Measurements from ENCODE around the gene CBX4. TPM values are rescaled to one million over a fixed set of nuclear protein-coding genes. Genes with fewer than 3 reads are reported as not detected.

Gene CBX4
- total and polyA plus RNA-seq, 4 donors = 2.5 to 13.4 (median 9.4) TPM

DNA sequence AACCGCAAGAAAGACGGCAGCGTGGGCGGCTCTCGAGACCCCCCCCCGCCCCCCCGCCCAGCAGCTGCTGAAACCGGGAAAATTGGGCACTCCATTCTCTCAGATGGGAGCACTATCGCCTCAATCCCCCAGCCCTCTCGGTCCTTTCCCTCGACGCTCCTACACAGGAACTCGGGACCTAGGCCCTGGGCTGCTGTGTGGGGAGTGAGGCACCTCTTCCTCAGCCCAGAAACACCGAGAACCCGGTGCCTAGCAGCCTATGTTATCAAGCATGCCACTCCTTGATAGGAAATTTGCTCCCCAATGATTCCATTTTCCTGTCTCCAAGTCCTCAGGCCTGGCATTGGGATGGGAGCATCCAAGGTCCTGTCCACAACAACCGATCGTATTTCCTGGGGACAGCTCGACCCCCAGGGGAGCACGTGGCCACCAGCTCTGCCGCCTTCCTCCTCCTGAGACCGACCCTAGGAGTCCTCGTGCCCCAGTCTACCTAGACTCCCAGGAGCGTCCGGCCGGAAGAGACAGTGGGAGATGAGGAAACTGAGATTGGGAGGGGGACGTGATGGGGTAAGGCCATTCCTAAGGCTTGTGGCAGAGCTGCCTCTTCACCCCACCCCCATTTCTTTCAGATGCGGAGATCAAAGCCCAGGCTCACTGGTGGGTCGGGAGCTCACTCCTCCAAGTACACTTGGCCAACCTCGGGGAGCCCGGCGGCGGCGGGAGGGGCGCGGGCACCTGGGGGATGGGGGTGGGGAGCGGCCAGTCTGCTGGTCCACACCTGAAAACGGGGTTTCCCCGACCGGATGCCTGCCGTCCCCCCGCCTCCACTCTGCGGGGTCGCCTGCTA is 24.9 kb downstream of the CBX4 start:
- intact Hi-C loops (cut with DNase I) = no loop called here
- 29 to 31% methylated on average over 40 to 43 of the region's 43 CpGs for WGBS, 2 donors
- H3K4me3 ChIP-seq (ENCODE audit: low read length in 2 of 2) = no peak overlapping the region
- ATAC-seq (ENCODE audit: low FRiP score) = no peak
- H3K27me3 ChIP-seq (ENCODE audit: control insufficient read depth in 1 of 2, insufficient read depth in 2 of 2, low read length in 1 of 2) = no peaks in the 10 kb centered on the region
- no peaks in the 10 kb centered on the region for H3K9me3 ChIP-seq (ENCODE audit: control insufficient read depth, low read length)
- H3K4me1 ChIP-seq (ENCODE audit: control insufficient read depth in 1 of 2, insufficient read depth in 2 of 2, low read length in 2 of 2) = no peaks in the 10 kb centered on the region
- no peak overlapping the region for H3K27ac ChIP-seq (ENCODE audit: low read depth in 1 of 2, low read length in 2 of 2)
- no peaks in the 10 kb centered on the region for H3K36me3 ChIP-seq (ENCODE audit: control insufficient read depth in 1 of 2, insufficient read depth in 2 of 2, low read length in 1 of 2)
- DNase-seq = no peak

DNA sequence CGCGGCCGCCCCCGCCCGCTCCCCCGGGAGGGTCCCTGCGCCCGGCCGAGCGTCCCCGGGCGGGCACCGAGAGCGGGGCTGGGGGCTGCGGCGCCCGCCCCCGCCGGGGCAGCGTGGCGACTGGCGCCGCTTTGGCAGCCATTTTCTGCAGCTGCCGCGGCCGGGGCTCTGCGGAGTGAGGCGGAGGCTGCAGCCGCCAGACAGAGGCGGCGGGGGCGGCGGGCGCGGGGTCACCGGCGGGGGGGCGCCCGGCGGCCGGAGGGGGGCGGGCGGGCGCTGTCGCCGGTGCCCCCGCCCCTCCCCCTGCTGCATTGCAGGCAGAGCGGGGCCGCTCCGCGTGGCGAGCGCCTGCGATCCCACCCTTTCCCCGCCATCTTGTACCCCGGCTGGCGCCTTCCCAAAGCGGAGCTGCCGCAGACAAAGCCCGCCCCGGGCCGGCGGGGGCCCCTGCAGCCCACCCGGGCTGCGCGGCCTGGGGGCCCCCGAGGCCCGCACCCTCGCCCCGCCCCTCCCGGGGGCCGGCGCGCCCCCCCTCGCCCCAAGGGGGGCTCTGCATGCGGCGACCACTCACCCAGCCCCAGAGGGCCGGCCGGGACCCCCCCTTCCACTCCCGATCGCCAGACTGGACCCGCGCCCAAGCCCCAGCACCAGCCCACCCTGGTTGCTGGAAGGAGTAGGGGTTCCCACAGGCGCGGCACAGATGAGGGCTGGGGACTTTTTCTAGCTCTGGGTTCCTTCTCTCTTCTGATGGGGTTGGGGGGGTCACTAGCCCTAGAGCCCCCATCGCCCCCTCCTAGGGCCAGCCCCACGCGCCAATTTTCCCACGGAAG is 25.7 kb downstream of the CBX4 start:
- Histone ChIP-seq H3K9me3 (ENCODE audit: control insufficient read depth, low read length) (no peaks in the 10 kb centered on the region), H3K36me3 (ENCODE audit: control insufficient read depth in 1 of 2, insufficient read depth in 2 of 2, low read length in 1 of 2) (no peaks in the 10 kb centered on the region), H3K27me3 (ENCODE audit: control insufficient read depth in 1 of 2, insufficient read depth in 2 of 2, low read length in 1 of 2) (no peaks in the 10 kb centered on the region), H3K4me1 (ENCODE audit: control insufficient read depth in 1 of 2, insufficient read depth in 2 of 2, low read length in 2 of 2) (no peaks in the 10 kb centered on the region), H3K4me3 (ENCODE audit: low read length in 2 of 2) (peak overlapping the region; percentile 6 to 8), H3K27ac (ENCODE audit: low read depth in 1 of 2, low read length in 2 of 2) (no peak overlapping the region)
- 3% methylated on average over 56 to 89 of the region's 89 CpGs for WGBS, 2 donors
- DNase-seq (no peak), ATAC-seq (ENCODE audit: low FRiP score) (no peak)
- intact Hi-C loops (cut with DNase I) = no loop called here

DNA sequence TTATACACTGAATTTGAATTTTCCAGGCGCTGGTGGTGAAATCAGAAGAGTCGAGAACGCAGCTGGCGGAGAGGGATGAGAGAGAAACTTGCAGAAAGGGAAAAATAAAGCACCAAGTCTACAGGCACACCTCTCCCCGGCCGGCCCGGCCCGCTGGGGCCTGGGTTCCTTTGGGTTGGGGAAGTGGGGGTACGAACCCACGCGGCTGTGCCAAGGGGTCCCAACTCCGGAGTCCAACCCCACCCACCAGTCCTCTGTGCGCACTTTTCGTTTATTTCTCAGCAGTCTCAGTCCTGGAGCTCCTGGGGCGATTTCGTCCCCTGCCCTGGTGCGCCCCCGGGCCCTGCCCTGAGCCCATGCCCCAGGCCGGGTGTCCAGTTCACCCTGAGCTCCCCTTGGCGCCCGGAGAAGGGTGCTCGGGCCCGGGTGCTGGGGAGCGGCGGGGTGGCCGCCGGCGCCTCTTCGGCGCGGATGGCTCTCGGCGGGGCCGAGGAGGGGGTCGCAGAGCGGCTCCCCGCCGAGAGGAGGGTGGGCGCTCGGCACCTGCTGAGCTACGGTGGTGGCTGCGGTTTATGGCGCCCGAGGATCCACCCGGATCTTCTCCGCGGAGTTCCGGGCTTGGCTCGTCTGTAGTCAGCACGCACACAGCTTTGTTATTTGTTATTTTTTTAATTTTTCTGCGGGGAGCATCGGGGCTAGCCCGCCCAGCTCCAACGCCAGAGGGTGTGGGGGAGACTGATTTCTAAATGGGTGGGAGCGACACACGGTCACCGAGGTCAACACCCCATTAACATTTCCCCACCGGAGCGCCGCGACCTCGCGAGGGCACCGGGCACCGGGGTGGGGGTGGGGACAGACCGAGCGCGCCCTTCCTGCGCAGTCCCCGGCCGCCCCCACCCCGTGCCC is 26.6 kb downstream of the CBX4 start:
- Histone ChIP-seq H3K4me1 (ENCODE audit: control insufficient read depth in 1 of 2, insufficient read depth in 2 of 2, low read length in 2 of 2) (no peaks in the 10 kb centered on the region), H3K27ac (ENCODE audit: low read depth in 1 of 2, low read length in 2 of 2) (no peak overlapping the region), H3K4me3 (ENCODE audit: low read length in 2 of 2) (peak overlapping the region; percentile 6 to 8), H3K27me3 (ENCODE audit: control insufficient read depth in 1 of 2, insufficient read depth in 2 of 2, low read length in 1 of 2) (no peaks in the 10 kb centered on the region), H3K9me3 (ENCODE audit: control insufficient read depth, low read length) (no peaks in the 10 kb centered on the region), H3K36me3 (ENCODE audit: control insufficient read depth in 1 of 2, insufficient read depth in 2 of 2, low read length in 1 of 2) (no peaks in the 10 kb centered on the region)
- intact Hi-C loops (cut with DNase I) = no loop called here
- 7% methylated on average over 66 to 72 of the region's 72 CpGs for whole genome bisulfite sequencing, 2 donors
- DNase-seq (no peak), ATAC-seq (ENCODE audit: low FRiP score) (no peak)

DNA sequence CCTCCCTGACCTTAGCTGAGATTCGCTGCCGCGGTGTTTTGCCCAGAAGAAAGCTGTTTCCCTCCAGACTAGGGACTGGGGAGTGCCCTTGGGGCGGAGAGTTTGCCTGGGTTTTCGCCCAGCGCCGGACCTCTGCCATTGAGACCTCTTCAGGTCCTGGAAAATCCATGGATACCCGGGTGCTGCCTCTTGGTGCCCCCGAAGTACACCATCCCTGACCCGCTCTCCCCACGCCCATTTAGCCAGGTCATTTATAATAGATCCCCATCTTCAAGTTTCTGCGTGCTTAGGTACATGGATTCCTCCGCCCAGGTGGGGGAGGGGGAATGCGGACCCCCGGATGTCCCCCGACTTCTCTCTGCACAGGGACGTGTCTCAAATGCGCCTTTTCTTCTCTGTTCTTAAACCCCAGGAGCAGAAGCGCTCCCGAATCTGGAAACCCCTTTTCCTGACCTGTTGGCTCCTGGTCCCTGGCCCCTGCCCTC is 27.3 kb downstream of the CBX4 start:
- no peak for ATAC-seq (ENCODE audit: low FRiP score)
- Histone ChIP-seq H3K4me3 (ENCODE audit: low read length in 2 of 2) (no peak overlapping the region), H3K27ac (ENCODE audit: low read depth in 1 of 2, low read length in 2 of 2) (no peak overlapping the region), H3K36me3 (ENCODE audit: control insufficient read depth in 1 of 2, insufficient read depth in 2 of 2, low read length in 1 of 2) (no peaks in the 10 kb centered on the region), H3K27me3 (ENCODE audit: control insufficient read depth in 1 of 2, insufficient read depth in 2 of 2, low read length in 1 of 2) (no peaks in the 10 kb centered on the region), H3K9me3 (ENCODE audit: control insufficient read depth, low read length) (no peaks in the 10 kb centered on the region), H3K4me1 (ENCODE audit: control insufficient read depth in 1 of 2, insufficient read depth in 2 of 2, low read length in 2 of 2) (no peaks in the 10 kb centered on the region)
- WGBS, 2 donors = 13 to 15% methylated on average over 20 of the region's 20 CpGs
- no peak for DNase-seq
- intact Hi-C loops (cut with DNase I) = no loop called here

DNA sequence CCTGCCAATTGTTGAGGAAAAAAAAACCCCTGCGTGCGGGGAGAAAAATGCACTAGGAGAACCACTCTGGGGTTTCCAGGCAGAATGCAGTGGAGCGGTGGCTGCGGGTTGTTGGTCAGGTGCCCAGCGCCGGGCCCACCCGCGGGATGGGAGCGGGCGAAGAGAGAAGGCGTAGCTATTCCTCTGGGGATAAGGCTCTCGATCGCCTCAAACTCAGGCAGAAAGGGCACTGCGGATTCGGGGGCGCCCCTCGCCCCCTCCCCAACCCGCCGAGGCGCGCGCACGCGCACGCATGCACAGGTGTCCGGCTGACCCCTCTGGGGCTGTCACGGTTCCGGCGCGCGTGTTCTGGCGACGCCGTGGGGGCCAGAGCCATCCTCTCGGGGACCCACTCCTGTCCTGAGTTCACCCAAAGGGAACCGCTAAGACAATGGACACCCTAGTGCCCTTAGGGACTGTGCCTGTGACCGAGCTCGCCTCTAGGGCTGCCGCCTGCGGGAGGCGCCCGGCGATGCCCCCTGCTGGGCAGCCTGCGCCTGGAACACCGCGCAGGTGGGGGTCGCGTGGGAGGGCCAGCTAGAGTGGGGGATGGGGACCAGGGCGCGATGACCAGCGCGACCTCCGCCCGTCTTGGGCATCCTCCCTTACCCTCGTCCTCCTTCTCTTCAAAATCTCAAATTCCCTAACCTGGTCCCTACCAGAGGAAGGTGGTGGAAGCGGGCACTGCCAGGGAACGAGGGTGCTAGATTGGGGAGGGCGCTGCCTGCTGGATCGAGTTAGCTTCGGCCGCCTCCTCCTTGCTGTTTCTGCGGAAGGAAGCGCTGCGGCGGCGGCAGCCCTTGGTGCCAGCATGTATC is 28.0 kb downstream of the CBX4 start:
- Histone ChIP-seq H3K36me3 (ENCODE audit: control insufficient read depth in 1 of 2, insufficient read depth in 2 of 2, low read length in 1 of 2) (no peaks in the 10 kb centered on the region), H3K9me3 (ENCODE audit: control insufficient read depth, low read length) (no peaks in the 10 kb centered on the region), H3K27ac (ENCODE audit: low read depth in 1 of 2, low read length in 2 of 2) (no peak overlapping the region), H3K27me3 (ENCODE audit: control insufficient read depth in 1 of 2, insufficient read depth in 2 of 2, low read length in 1 of 2) (no peaks in the 10 kb centered on the region), H3K4me3 (ENCODE audit: low read length in 2 of 2) (no peak overlapping the region), H3K4me1 (ENCODE audit: control insufficient read depth in 1 of 2, insufficient read depth in 2 of 2, low read length in 2 of 2) (no peaks in the 10 kb centered on the region)
- ATAC-seq (ENCODE audit: low FRiP score) (no peak), DNase-seq (no peak)
- intact Hi-C loops (cut with DNase I) = no loop called here
- WGBS, 2 donors = 1 to 2% methylated on average over 62 to 66 of the region's 66 CpGs

DNA sequence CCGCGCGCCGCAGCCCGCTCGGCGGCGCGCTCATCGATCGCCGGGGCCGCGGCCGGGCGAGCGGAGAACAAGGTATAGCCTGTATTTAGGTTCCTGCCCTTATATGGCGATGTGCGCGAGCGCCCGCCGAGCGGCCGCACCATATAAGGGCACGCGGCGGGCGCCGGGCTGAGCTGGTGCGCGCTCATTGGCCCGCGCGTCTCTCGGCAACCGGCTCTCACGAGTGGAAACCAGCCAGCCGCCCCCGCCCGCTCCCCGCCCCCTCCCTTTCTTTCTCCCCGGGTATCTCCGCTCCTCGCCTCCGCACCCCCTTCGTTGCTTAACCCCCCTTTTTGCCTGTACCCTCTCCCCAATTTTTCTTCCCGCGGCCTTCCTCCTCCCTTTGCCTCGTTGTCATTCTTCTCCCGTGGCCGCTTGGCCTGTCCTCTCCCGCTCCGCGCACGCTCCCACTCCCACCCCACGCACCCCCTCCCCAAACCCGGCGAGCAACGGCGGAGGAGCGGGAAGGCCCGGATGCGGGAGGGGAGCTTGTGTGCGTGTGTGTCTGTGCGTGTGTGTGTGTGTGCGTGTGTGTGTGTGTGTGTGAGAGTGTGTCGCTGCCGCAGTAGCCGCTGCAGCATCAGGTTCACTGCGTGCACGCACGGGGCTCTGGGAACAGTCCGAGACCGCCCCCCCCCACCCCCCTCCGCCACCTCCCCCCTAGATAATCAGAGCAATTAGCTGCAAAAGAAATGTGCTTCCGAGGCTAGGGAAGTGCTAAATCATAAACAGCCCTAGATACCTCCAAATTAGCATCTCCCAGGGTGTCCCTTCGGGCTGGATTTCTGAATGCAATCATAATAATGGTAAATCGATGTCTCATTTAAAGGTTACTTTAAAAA is 28.9 kb downstream of the CBX4 start:
- H3K4me1 ChIP-seq (ENCODE audit: control insufficient read depth in 1 of 2, insufficient read depth in 2 of 2, low read length in 2 of 2) = no peaks in the 10 kb centered on the region
- DNase-seq (peak; percentile 77 to 89), ATAC-seq (ENCODE audit: low FRiP score) (no peak)
- no peaks in the 10 kb centered on the region for H3K27me3 ChIP-seq (ENCODE audit: control insufficient read depth in 1 of 2, insufficient read depth in 2 of 2, low read length in 1 of 2)
- intact Hi-C loops (cut with DNase I) = no loop called here
- no peak overlapping the region for H3K4me3 ChIP-seq (ENCODE audit: low read length in 2 of 2)
- H3K9me3 ChIP-seq (ENCODE audit: control insufficient read depth, low read length) = no peaks in the 10 kb centered on the region
- no peaks in the 10 kb centered on the region for H3K36me3 ChIP-seq (ENCODE audit: control insufficient read depth in 1 of 2, insufficient read depth in 2 of 2, low read length in 1 of 2)
- no peak overlapping the region for H3K27ac ChIP-seq (ENCODE audit: low read depth in 1 of 2, low read length in 2 of 2)
- 1 to 2% methylated on average over 46 to 79 of the region's 79 CpGs for WGBS, 2 donors

DNA sequence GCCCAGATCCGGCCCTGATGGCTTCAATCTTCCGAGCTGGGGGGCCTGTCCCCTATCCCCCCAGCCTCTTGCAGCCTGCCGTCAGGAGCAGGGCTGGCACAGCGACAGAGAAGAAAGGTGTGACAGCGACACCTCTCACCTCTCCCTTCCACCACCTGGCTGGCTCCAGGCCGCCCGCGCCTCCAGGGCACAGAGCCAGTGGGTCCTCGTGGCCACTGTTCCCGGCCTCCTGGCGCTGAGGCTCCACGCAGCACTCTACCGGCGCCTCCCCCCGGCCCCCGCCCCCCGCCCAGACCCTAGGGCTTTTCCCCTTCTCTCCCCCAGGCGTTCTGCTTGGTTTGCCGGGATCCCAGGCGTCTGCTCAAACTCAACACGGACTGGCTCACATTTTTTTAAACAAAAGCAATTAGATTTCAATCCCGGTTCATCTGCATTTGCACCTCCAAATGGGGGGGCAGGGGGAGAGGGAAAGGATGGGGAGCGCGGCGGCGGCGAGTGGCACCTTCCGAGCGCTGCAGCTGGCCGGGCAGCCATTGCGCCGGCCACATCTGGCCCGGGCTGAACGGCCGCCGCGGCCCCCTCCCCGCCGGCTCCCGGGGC is 29.6 kb downstream of the CBX4 start:
- H3K27ac ChIP-seq (ENCODE audit: low read depth in 1 of 2, low read length in 2 of 2) = no peak overlapping the region
- H3K27me3 ChIP-seq (ENCODE audit: control insufficient read depth in 1 of 2, insufficient read depth in 2 of 2, low read length in 1 of 2) = no peaks in the 10 kb centered on the region
- no peaks in the 10 kb centered on the region for H3K36me3 ChIP-seq (ENCODE audit: control insufficient read depth in 1 of 2, insufficient read depth in 2 of 2, low read length in 1 of 2)
- no peak overlapping the region for H3K4me3 ChIP-seq (ENCODE audit: low read length in 2 of 2)
- no peaks in the 10 kb centered on the region for H3K4me1 ChIP-seq (ENCODE audit: control insufficient read depth in 1 of 2, insufficient read depth in 2 of 2, low read length in 2 of 2)
- H3K9me3 ChIP-seq (ENCODE audit: control insufficient read depth, low read length) = no peaks in the 10 kb centered on the region
- ATAC-seq (ENCODE audit: low FRiP score) (no peak), DNase-seq (no peak)
- WGBS, 2 donors = 6% methylated on average over 37 to 40 of the region's 40 CpGs
- intact Hi-C loops (cut with DNase I) = loop anchor here in 1 of 2 donors (5.0 kb wide), 1 partner anchor 33 kb away; no protein-coding TSS in a partner anchor
